Spleen (tissue), 11 donors: ENCODE results near the gene NSFL1C. TPM values are rescaled to one million over a fixed set of nuclear protein-coding genes. Genes with fewer than 3 reads are reported as not detected.

ENCODE experiments used
- DNase-seq: peaks from one replicate; pipeline ENCODE4 v3.0.0-alpha.2; 2020
- H3K27ac ChIP-seq, 8 donors: fragments of 200-600 bp; sonication (generic) in 7 of 8; 1 replicate in 4 of 8; 2 replicates in 4 of 8; pipeline versions ENCODE4 v1.5.0 to v1.8.0; 2016 to 2021; ENCODE audit warnings: inconsistent platforms in 4 of 8, mild to moderate bottlenecking in 4 of 8, moderate library complexity in 1 of 8
- H3K27me3 ChIP-seq, 7 donors: fragments of 200-600 bp; sonication (generic) in 6 of 7; replicated peaks in 1 of 7; 1 replicate in 4 of 7; 2 replicates in 3 of 7; pipeline versions ENCODE4 v1.5.0 to v1.8.0; 2016 to 2021; ENCODE audit warnings: inconsistent platforms in 3 of 7, mild to moderate bottlenecking in 1 of 7
- H3K36me3 ChIP-seq, 6 donors: fragments of 200-600 bp; sonication (generic) in 5 of 6; 1 replicate in 4 of 6; 2 replicates in 2 of 6; pipeline versions ENCODE4 v1.5.0 to v1.8.0; 2016 to 2021; ENCODE audit warnings: inconsistent platforms in 2 of 6
- H3K4me1 ChIP-seq, 6 donors: fragments of 200-600 bp; sonication (generic) in 5 of 6; 1 replicate in 3 of 6; 2 replicates in 3 of 6; pipeline versions ENCODE4 v1.5.0 to v1.8.0; 2016 to 2021; ENCODE audit warnings: inconsistent platforms in 3 of 6
- H3K4me3 ChIP-seq, 8 donors: fragments of 200-600 bp; sonication (generic) in 7 of 8; 1 replicate in 4 of 8; 2 replicates in 4 of 8; pipeline versions ENCODE4 v1.5.0 to v1.8.0; 2016 to 2021; ENCODE audit warnings: inconsistent platforms in 4 of 8, mild to moderate bottlenecking in 4 of 8, moderate library complexity in 2 of 8
- H3K9me3 ChIP-seq, 8 donors: fragments of 200-600 bp; sonication (generic) in 7 of 8; 1 replicate in 4 of 8; 2 replicates in 4 of 8; pipeline versions ENCODE4 v1.5.0 to v1.8.0; 2016 to 2021; ENCODE audit warnings: inconsistent platforms in 4 of 8
- POLR2A ChIP-seq, 3 donors: fragments of 450-650 bp; IDR thresholded peaks; one replicate each; pipeline ENCODE4 v1.5.1; 2017; ENCODE audit warnings: antibody characterized with exemption in 3 of 3, mild to moderate bottlenecking in 1 of 3
- POLR2AphosphoS5 ChIP-seq, 3 donors: sonication (generic); formaldehyde crosslinking; IDR thresholded peaks; one replicate each; pipeline ENCODE4 v1.5.1; 2017; ENCODE audit warnings: antibody characterized with exemption in 3 of 3
- WGBS, 5 donors: extraction: QIAGEN DNeasy Blood & Tissue Kit in 3 of 5; methylation state at CpG; one replicate each; pipeline versions ENCODE4 v1.1.5 to v1.1.7; 2013 to 2018; 5-methylcytosine and 5-hydroxymethylcytosine counted together
- intact Hi-C: fragments of 100-400 bp; cut with DNase I; formaldehyde crosslinking; loops from one replicate; pipeline ENCODE4 v1.15.0; 2023; ENCODE audit warnings: low total_unique reads
- polyA plus RNA-seq, 3 donors: library from polyadenylated mRNA; stranded (reverse); fragments of 200-250 nt; gene quantifications; one replicate each; pipeline ENCODE4 v1.2.1, GENCODE V29; 2013
- total RNA-seq, 7 donors: library from RNA; depleted of rRNA in 3 of 7; stranded (reverse); fragments of >200 nt in 3 of 7; fragmentation: NEBNext Ultra II Directional in 4 of 7; extraction: Animal tissue kit (Norgen Biotek cat#: 25700) in 4 of 7; gene quantifications; one replicate each; pipeline versions ENCODE4 v1.1.0 to v1.2.1, GENCODE V29; 2016 to 2021
- TF ChIP-seq, protein P1 (sequence below), 11 experiments: fragments of 200-600 bp in 7 of 11; fragments of 450-650 bp in 4 of 11; sonication (generic) in 4 of 11; IDR thresholded peaks in 8 of 11; conservative IDR thresholded peaks in 3 of 11; 1 replicate in 7 of 11; 2 replicates in 4 of 11; pipeline versions ENCODE4 v1.4.0 to v1.8.0; 2016 to 2021; ENCODE audit warnings: antibody characterized with exemption in 11 of 11, inconsistent platforms in 4 of 11, mild to moderate bottlenecking in 1 of 11
- donor health status: healthy with polysubstance abuse.
- donor health status: DM: no; HTN: no; CAD: no; lungs with moderate emphysema.
- donor health status: DM: no; HTN: no; CAD: no.
- donor health status: Bipolar disorder and iron deficiency.
- donor health status: healthy.
- donor health status: DM: no; HTN: no; CAD: no.
- donor health status: DM: yes; HTN: yes; CAD: no.

Gene NSFL1C
- total and polyA plus RNA-seq, 10 donors: 37.1 to 88.5 (median 66.3) TPM

DNA sequence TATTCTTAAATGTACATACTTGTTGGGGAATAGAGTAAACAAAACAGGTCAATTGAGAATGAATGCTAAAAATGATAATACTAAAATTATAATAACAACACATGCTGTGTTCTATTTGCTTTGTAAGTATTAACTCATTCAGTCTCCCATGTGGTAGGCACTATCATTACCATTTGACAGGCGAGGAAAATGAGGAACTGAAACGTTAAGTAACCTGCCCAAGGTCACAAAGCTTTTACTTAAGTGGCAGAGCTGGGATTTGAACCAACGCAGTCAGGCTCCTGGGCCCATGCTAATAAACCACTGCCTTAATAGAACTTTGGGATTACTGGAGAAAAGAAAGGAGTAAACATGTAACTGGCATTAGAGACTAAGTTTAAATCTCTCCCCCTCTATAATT lies 3.8 kb downstream of the NSFL1C start:
- no peaks in the 10 kb centered on the region for H3K27me3 ChIP-seq
- no peak for DNase-seq
- H3K27ac ChIP-seq: no peak overlapping the region
- no peak overlapping the region for H3K4me3 ChIP-seq
- peaks cover 0 to 76% (median 42%) of the 10 kb centered on the region in 6 donors for H3K36me3 ChIP-seq
- 35 to 51% (median 44%) methylated on average over 3 of the region's 3 CpGs for WGBS, 5 donors
- peaks cover 30 to 61% (median 56%) of the 10 kb centered on the region in 6 donors for H3K4me1 ChIP-seq
- intact Hi-C loops: no loop called here
- no peaks in the 10 kb centered on the region for H3K9me3 ChIP-seq
- TF ChIP-seq POLR2A (IDR thresholded peaks at IDR 0.05) (no peak), POLR2AphosphoS5 (IDR thresholded peaks at IDR 0.05) (no peak)
- TF ChIP-seq, protein P1, sequence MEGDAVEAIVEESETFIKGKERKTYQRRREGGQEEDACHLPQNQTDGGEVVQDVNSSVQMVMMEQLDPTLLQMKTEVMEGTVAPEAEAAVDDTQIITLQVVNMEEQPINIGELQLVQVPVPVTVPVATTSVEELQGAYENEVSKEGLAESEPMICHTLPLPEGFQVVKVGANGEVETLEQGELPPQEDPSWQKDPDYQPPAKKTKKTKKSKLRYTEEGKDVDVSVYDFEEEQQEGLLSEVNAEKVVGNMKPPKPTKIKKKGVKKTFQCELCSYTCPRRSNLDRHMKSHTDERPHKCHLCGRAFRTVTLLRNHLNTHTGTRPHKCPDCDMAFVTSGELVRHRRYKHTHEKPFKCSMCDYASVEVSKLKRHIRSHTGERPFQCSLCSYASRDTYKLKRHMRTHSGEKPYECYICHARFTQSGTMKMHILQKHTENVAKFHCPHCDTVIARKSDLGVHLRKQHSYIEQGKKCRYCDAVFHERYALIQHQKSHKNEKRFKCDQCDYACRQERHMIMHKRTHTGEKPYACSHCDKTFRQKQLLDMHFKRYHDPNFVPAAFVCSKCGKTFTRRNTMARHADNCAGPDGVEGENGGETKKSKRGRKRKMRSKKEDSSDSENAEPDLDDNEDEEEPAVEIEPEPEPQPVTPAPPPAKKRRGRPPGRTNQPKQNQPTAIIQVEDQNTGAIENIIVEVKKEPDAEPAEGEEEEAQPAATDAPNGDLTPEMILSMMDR (IDR thresholded peaks at IDR 0.05 in 8 of 11, conservative IDR thresholded peaks at IDR 0.05 in 3 of 11): no peak

- no peak overlapping the region for H3K27ac ChIP-seq
- peaks cover 24 to 53% (median 47%) of the 10 kb centered on the region in 6 donors for H3K4me1 ChIP-seq
- no peak for DNase-seq
- no peaks in the 10 kb centered on the region for H3K27me3 ChIP-seq
- peaks cover 0 to 84% (median 50%) of the 10 kb centered on the region in 6 donors for H3K36me3 ChIP-seq
- intact Hi-C loops: no loop called here
- H3K9me3 ChIP-seq: no peaks in the 10 kb centered on the region
- no peak for TF ChIP-seq POLR2A (IDR thresholded peaks at IDR 0.05)
- TF ChIP-seq POLR2AphosphoS5 (IDR thresholded peaks at IDR 0.05): no peak
- TF ChIP-seq, protein P1 (IDR thresholded peaks at IDR 0.05 in 8 of 11, conservative IDR thresholded peaks at IDR 0.05 in 3 of 11): no peak
- 94 to 99% (median 96%) methylated on average over 3 of the region's 3 CpGs for WGBS, 5 donors
- H3K4me3 ChIP-seq: no peak overlapping the region
Observed at GRCh38 chr20:1462001-1462400, 4.6 kb downstream of the NSFL1C start.

DNA sequence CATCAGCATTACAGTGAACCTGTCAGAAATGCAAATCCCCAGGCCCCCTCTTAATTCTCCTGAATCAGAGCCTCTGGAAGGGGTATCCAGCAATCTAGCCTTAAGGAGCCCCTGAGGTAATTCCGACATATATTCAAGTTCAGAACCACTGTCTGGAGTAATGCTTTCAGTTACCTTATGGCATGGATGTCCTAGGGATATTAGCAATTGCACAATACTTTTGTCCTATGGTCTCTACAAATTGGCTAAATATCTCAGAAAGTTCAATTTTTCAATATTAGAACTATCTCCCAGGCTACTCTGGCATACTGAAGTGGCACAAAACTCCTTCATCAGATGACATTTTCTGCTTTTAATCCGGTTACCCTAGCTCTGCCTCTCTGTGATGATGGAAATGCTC lies 6.4 kb downstream of the NSFL1C start:
- Histone ChIP-seq H3K27me3 (no peaks in the 10 kb centered on the region), H3K36me3 (peaks cover 0 to 100% (median 67%) of the 10 kb centered on the region in 6 donors), H3K9me3 (no peaks in the 10 kb centered on the region), H3K4me1 (peaks cover 15 to 46% (median 32%) of the 10 kb centered on the region in 6 donors), H3K4me3 (no peak overlapping the region), H3K27ac (no peak overlapping the region)
- 89 to 97% (median 96%) methylated on average over 2 of the region's 2 CpGs for WGBS, 5 donors
- no peak for DNase-seq
- intact Hi-C loops: no loop called here
- TF ChIP-seq POLR2AphosphoS5 (IDR thresholded peaks at IDR 0.05): no peak
- TF ChIP-seq, protein P1 (IDR thresholded peaks at IDR 0.05 in 8 of 11, conservative IDR thresholded peaks at IDR 0.05 in 3 of 11): no peak
- TF ChIP-seq POLR2A (IDR thresholded peaks at IDR 0.05): no peak

- DNase-seq: no peak
- H3K9me3 ChIP-seq: no peaks in the 10 kb centered on the region
- intact Hi-C loops: no loop called here
- no peaks in the 10 kb centered on the region for H3K27me3 ChIP-seq
- 96 to 100% (median 98%) methylated on average over 2 of the region's 2 CpGs for WGBS, 5 donors
- H3K4me1 ChIP-seq: peaks cover 0 to 23% (median 9%) of the 10 kb centered on the region in 6 donors
- H3K27ac ChIP-seq: no peak overlapping the region
- TF ChIP-seq POLR2AphosphoS5 (IDR thresholded peaks at IDR 0.05) (no peak), POLR2A (IDR thresholded peaks at IDR 0.05) (no peak)
- TF ChIP-seq, protein P1 (IDR thresholded peaks at IDR 0.05 in 8 of 11, conservative IDR thresholded peaks at IDR 0.05 in 3 of 11): no peak
- H3K4me3 ChIP-seq: no peak overlapping the region
- peaks cover 4 to 100% (median 84%) of the 10 kb centered on the region in 6 donors for H3K36me3 ChIP-seq
Observed at GRCh38 chr20:1457992-1458391, 8.7 kb downstream of the NSFL1C start.
